ENCODE results near the gene SLC30A5.

SLC30A5 gene

DNA sequence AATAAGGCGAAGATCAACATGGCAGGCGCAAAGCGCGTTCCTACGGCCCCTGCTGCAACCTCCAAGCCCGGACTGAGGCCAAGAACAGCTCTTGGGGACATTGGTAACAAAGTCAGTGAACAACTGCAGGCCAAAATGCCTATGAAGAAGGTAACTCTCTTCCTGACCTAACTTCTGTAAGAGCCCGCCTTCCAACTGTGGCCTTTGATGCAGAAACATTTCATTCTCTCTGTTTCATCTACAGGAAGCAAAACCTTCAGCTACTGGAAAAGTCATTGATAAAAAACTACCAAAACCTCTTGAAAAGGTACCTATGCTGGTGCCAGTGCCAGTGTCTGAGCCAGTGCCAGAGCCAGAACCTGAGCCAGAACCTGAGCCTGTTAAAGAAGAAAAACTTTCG lies 74.1 kb downstream of the SLC30A5 start:
- no peak for DNase-seq

DNA sequence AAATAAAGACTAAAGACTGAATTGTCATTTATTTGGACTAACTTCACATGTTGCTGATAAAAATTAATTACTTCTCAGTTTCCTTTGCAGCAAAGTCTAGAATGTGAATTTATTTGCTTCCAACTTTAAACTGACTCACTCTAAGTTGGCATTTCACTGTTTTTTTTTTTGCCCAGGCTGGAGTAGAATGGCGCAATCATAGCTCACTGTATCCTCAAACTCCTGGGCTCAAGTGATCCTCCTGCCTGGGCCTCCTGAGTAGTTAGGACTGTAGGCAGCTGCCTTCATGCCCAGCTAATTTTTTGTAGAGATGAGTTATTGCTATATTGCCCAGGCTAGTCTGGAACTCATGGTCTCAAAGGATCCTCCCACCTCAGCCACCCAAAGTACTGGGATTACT lies 76.7 kb downstream of the SLC30A5 start:
- no peak for DNase-seq

DNA sequence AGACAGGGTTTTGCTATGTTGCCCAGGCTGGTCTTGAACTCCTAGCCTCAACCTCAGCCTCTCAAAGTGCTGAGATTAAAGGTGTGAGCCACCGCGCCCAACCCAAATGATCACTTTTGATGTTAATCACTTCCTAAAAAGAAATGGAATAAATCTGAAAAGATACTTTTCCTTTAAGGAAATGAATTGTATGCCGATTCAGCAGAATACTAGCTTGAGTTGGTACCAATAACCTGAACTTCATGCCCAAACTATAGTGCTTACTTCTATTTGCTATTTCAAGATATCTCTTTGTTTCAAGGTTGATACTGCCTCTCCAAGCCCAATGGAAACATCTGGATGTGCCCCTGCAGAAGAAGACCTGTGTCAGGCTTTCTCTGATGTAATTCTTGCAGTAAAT lies 77.2 kb downstream of the SLC30A5 start:
- DNase-seq, result no peak
